H9 (cell line): ENCODE results near the gene RPS6KB2. TPM values are rescaled to one million over a fixed set of nuclear protein-coding genes. Genes with fewer than 3 reads are reported as not detected.

Experiments used
- DNase-seq: peaks from one replicate; pipeline ENCODE4 v3.0.0-alpha.2; 2017
- H2AFZ ChIP-seq: one replicate; pipeline ENCODE4 v1.6.1; 2013; ENCODE audit warnings: mild to moderate bottlenecking, low read length, control low read depth, moderate library complexity
- H2AK5ac ChIP-seq: 2 replicates; pipeline ENCODE4 v1.6.1; 2013; ENCODE audit warnings: low read length, control low read depth, mixed read lengths; ENCODE audit not compliant: insufficient read length
- H2BK120ac ChIP-seq: one replicate; pipeline ENCODE4 v1.6.1; 2013; ENCODE audit warnings: low read depth, mild to moderate bottlenecking, low read length, control low read depth, inconsistent platforms; ENCODE audit not compliant: poor library complexity, severe bottlenecking
- H2BK12ac ChIP-seq: 2 replicates; pipeline ENCODE4 v1.6.1; 2013; ENCODE audit warnings: low read length, control low read depth, mixed read lengths, low read depth; ENCODE audit not compliant: insufficient read length
- H2BK15ac ChIP-seq: 2 replicates; pipeline ENCODE4 v1.6.1; 2013; ENCODE audit warnings: low read depth, low read length, control low read depth
- H2BK20ac ChIP-seq: one replicate; pipeline ENCODE4 v1.6.1; 2013; ENCODE audit warnings: low read depth, mild to moderate bottlenecking, low read length, control low read depth, inconsistent platforms; ENCODE audit not compliant: poor library complexity, severe bottlenecking
- H2BK5ac ChIP-seq: 2 replicates; pipeline ENCODE4 v1.6.1; 2013; ENCODE audit warnings: low read length, control low read depth, mixed read lengths; ENCODE audit not compliant: insufficient read length
- H3K14ac ChIP-seq: 2 replicates; pipeline ENCODE4 v1.6.1; 2013; ENCODE audit warnings: low read length, control low read depth; ENCODE audit not compliant: insufficient read depth
- H3K18ac ChIP-seq: 2 replicates; pipeline ENCODE4 v1.6.1; 2013; ENCODE audit warnings: low read depth, mild to moderate bottlenecking, mixed read lengths, low read length, control low read depth; ENCODE audit not compliant: insufficient read length
- H3K23ac ChIP-seq: 2 replicates; pipeline ENCODE4 v1.6.1; 2013; ENCODE audit warnings: low read length, control low read depth, mixed read lengths, low read depth; ENCODE audit not compliant: insufficient read length
- H3K23me2 ChIP-seq: 2 replicates; pipeline ENCODE4 v1.6.1; 2013; ENCODE audit warnings: low read depth, mild to moderate bottlenecking, mixed read lengths, low read length, control low read depth; ENCODE audit not compliant: insufficient read length, poor library complexity, severe bottlenecking
- H3K27ac ChIP-seq: 2 replicates; pipeline ENCODE4 v1.5.1; 2013; ENCODE audit warnings: low read length, control low read depth, mixed read lengths, low read depth; ENCODE audit not compliant: insufficient read length
- H3K27me3 ChIP-seq: 2 replicates; pipeline ENCODE4 v1.6.1; 2013; ENCODE audit warnings: low read length, control low read depth, inconsistent platforms; ENCODE audit not compliant: insufficient read depth
- H3K4ac ChIP-seq: 2 replicates; pipeline ENCODE4 v1.6.1; 2013; ENCODE audit warnings: low read depth, mild to moderate bottlenecking, control low read depth, inconsistent platforms, low read length, moderate library complexity
- H3K4me1 ChIP-seq: 2 replicates; pipeline ENCODE4 v1.6.1; 2013; ENCODE audit warnings: low read length, control low read depth, inconsistent platforms; ENCODE audit not compliant: insufficient read depth
- H3K4me2 ChIP-seq: 2 replicates; pipeline ENCODE4 v1.6.1; 2013; ENCODE audit warnings: low read length, control low read depth, mixed read lengths; ENCODE audit not compliant: insufficient read length, insufficient read depth
- H3K56ac ChIP-seq: 2 replicates; pipeline ENCODE4 v1.6.1; 2013; ENCODE audit warnings: low read depth, mild to moderate bottlenecking, mixed read lengths, low read length, control low read depth; ENCODE audit not compliant: insufficient read length
- H3K79me1 ChIP-seq: 2 replicates; pipeline ENCODE4 v1.6.1; 2013; ENCODE audit warnings: low read depth, mild to moderate bottlenecking, moderate library complexity, low read length, control low read depth, inconsistent platforms; ENCODE audit not compliant: insufficient read depth, poor library complexity, severe bottlenecking
- H3K79me2 ChIP-seq: 2 replicates; pipeline ENCODE4 v1.6.1; 2013; ENCODE audit warnings: low read length, control low read depth, inconsistent platforms; ENCODE audit not compliant: insufficient read depth
- H3K9ac ChIP-seq: 2 replicates; pipeline ENCODE4 v1.6.1; 2013; ENCODE audit warnings: low read length, control low read depth, mixed read lengths; ENCODE audit not compliant: insufficient read length; ENCODE audit errors: extremely low read depth
- H3K9me3 ChIP-seq: one replicate; pipeline ENCODE4 v1.6.1; 2013; ENCODE audit warnings: low read depth, low read length, inconsistent platforms; ENCODE audit not compliant: control insufficient read depth
- H3T11ph ChIP-seq: one replicate; pipeline ENCODE4 v1.6.1; 2013; ENCODE audit warnings: mild to moderate bottlenecking, low read length, control low read depth, inconsistent platforms
- H4K20me1 ChIP-seq: one replicate; pipeline ENCODE4 v1.6.1; 2013; ENCODE audit not compliant: control insufficient read depth, insufficient read length, insufficient read depth
- H4K5ac ChIP-seq: 2 replicates; pipeline ENCODE4 v1.6.1; 2013; ENCODE audit warnings: low read depth, mild to moderate bottlenecking, mixed read lengths, low read length, control low read depth; ENCODE audit not compliant: insufficient read length
- H4K8ac ChIP-seq: replicated peaks from 2 replicates; pipeline ENCODE4 v1.6.1; 2013; ENCODE audit warnings: low read length, control low read depth, mixed read lengths, low read depth; ENCODE audit not compliant: insufficient read length
- H4K91ac ChIP-seq: 2 replicates; pipeline ENCODE4 v1.6.1; 2013; ENCODE audit warnings: low read depth, mild to moderate bottlenecking, moderate library complexity, mixed read lengths, low read length, control low read depth; ENCODE audit not compliant: insufficient read length
- H3K27ac Mint-ChIP-seq, 3 experiments: 2 replicates in 2 of 3; 3 replicates in 1 of 3; pipeline ENCODE4 v1.8.0; 2020 to 2021; ENCODE audit warnings: mixed read lengths in 3 of 3, mild to moderate bottlenecking in 1 of 3, moderate library complexity in 1 of 3
- H3K27me3 Mint-ChIP-seq: 2 replicates; pipeline ENCODE4 v1.8.0; 2021; ENCODE audit warnings: low read depth, mild to moderate bottlenecking, moderate library complexity, mixed read lengths
- H3K36me3 Mint-ChIP-seq, 3 experiments: 2 replicates in 2 of 3; 3 replicates in 1 of 3; pipeline ENCODE4 v1.8.0; 2020 to 2021; ENCODE audit warnings: low read depth in 3 of 3, mixed read lengths in 3 of 3; ENCODE audit not compliant: insufficient read depth in 1 of 3
- H3K4me1 Mint-ChIP-seq, 2 experiments: 2 replicates each; pipeline ENCODE4 v1.8.0; 2020; ENCODE audit warnings: mixed read lengths in 2 of 2
- H3K4me3 Mint-ChIP-seq, 2 experiments: 2 replicates in 1 of 2; 3 replicates in 1 of 2; pipeline ENCODE4 v1.8.0; 2020 to 2021; ENCODE audit warnings: mild to moderate bottlenecking in 2 of 2, mixed read lengths in 2 of 2, moderate library complexity in 1 of 2
- H3K9me3 Mint-ChIP-seq, 2 experiments: 2 replicates in 1 of 2; 3 replicates in 1 of 2; pipeline ENCODE4 v1.8.0; 2020; ENCODE audit warnings: mild to moderate bottlenecking in 2 of 2, mixed read lengths in 2 of 2, moderate library complexity in 1 of 2
- WGBS: extraction: QIAGEN DNeasy Blood & Tissue Kit; methylation state at CpG from one replicate; pipeline ENCODE4 v1.1.7; 2013; ENCODE audit warnings: missing lambda C conversion rate, low lambda C conversion rate, mixed read lengths; ENCODE audit not compliant: insufficient read length; ENCODE audit errors: extremely low coverage; 5-methylcytosine and 5-hydroxymethylcytosine counted together
- total RNA-seq: library from RNA; stranded (reverse); gene quantifications from 2 replicates; pipeline ENCODE4 v1.2.1, GENCODE V29; 2021
- TF ChIP-seq, protein P1 (sequence below): fragments of 200-600 bp; sonication (generic); conservative IDR thresholded peaks from 3 replicates; pipeline ENCODE4 v1.8.0; 2021; ENCODE audit warnings: antibody characterized with exemption, mild to moderate bottlenecking

The RPS6KB2 gene
- total RNA-seq, 1 experiment from 2014 or later, result 51.7 TPM

DNA sequence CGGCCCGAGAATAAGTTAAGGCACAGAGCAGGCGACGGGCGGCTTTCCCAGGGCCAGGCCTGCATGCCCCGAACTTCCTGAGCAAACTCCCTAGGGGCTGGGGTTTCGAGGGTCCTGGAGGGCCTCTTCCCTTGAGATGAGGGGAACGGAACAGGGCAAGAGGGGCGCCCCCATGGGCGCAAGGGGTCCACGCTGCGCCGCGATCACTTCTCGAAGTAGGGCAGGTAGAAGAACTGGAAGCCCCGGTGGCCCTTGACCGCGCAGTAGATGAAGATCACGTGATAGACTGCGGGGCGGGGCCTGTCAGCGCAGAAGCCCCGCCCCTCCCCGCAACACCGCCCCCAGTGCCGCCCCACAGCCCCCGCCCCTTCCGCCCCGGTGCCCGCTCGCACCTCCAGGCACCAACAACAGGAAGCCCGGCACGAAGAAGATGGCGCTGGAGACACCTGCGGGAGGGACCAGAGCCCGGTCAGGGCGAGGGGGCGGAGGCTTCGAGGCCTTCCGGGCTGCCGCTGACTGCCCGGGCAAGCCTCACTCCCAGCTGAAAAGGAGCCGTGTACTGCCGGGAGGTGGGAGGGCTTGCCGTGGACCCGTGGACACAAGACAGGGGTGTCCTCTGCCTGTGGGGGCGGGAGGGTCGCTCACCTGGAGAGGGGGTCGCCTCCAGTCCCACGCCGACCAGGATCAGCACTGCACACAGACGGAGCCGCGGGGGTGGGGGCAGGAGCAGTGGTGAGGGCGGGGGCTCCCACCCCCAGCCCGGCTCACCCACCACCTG, 36.3 kb downstream of the RPS6KB2 start:
- Histone ChIP-seq H2BK20ac (no peak overlapping the region), H3K14ac (peak overlapping the region; percentile 90), H3K79me1 (no peaks in the 10 kb centered on the region), H3K4me1 (no peaks in the 10 kb centered on the region; the same call in 1 of the 2 replicates), H3K23ac (no peak overlapping the region), H3K27ac (no peak overlapping the region), H3K9ac (peak overlapping the region; percentile 81), H4K8ac (no peak overlapping the region), H3K4ac (no peak overlapping the region), H3K56ac (no peak overlapping the region), H4K20me1 (no peaks in the 10 kb centered on the region), H2BK120ac (no peak overlapping the region), H2BK15ac (no peak overlapping the region), H3K23me2 (peaks cover 12% of the 10 kb centered on the region), H3K18ac (peak overlapping the region; percentile 90), H4K91ac (no peak overlapping the region), H2AFZ (no peak overlapping the region), H3K9me3 (no peaks in the 10 kb centered on the region), H2AK5ac (no peak overlapping the region), H3K4me2 (peak overlapping the region; percentile 49), H3K27me3 (no peaks in the 10 kb centered on the region), H2BK12ac (no peak overlapping the region), H3T11ph (no peak overlapping the region), H3K79me2 (no peaks in the 10 kb centered on the region), H2BK5ac (no peak overlapping the region), H4K5ac (no peak overlapping the region)
- peaks cover 2% of the 10 kb centered on the region for H3K27me3 Mint-ChIP-seq
- peaks cover 0 to 4% (median 0%) of the 10 kb centered on the region in 3 experiments; a peak in 2 of 7 replicates for H3K36me3 Mint-ChIP-seq
- H3K27ac Mint-ChIP-seq, result peak overlapping the region; percentile 48 to 95 (median 71); a peak in 4 of 7 replicates
- no CpG with 5 or more reads among the region's 56 CpGs for WGBS
- H3K9me3 Mint-ChIP-seq, result no peaks in the 10 kb centered on the region
- DNase-seq, result peak; percentile 95
- H3K4me1 Mint-ChIP-seq, result peaks cover 20 to 25% of the 10 kb centered on the region in 2 experiments
- TF ChIP-seq, protein P1, sequence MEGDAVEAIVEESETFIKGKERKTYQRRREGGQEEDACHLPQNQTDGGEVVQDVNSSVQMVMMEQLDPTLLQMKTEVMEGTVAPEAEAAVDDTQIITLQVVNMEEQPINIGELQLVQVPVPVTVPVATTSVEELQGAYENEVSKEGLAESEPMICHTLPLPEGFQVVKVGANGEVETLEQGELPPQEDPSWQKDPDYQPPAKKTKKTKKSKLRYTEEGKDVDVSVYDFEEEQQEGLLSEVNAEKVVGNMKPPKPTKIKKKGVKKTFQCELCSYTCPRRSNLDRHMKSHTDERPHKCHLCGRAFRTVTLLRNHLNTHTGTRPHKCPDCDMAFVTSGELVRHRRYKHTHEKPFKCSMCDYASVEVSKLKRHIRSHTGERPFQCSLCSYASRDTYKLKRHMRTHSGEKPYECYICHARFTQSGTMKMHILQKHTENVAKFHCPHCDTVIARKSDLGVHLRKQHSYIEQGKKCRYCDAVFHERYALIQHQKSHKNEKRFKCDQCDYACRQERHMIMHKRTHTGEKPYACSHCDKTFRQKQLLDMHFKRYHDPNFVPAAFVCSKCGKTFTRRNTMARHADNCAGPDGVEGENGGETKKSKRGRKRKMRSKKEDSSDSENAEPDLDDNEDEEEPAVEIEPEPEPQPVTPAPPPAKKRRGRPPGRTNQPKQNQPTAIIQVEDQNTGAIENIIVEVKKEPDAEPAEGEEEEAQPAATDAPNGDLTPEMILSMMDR, result no peak
- peak overlapping the region; percentile 83 to 86 for H3K4me3 Mint-ChIP-seq
